HG03025 (cell line): ENCODE data around the gene RANBP6.
"Not testable (repeated sequence)": the region's sequence is repeated elsewhere in the genome, so short reads cannot be mapped to it uniquely, and the experiment has no call there.

Experiments
- ATAC-seq: cut with Tn5 transposase; IDR thresholded peaks from one replicate; pipeline ENCODE4 v1.9.1; 2021; ENCODE audit warnings: mild to moderate bottlenecking, moderate library complexity; ENCODE audit not compliant: unreplicated experiment, low FRiP score

RANBP6 gene

GRCh38 chr9:6015278-6016157, at the start of gene RANBP6:
RANBP6 (minus strand) TSS chr9:6015624; CDS start chr9:6015607, 17 bp downstream.
- ATAC-seq: peak; percentile 96

GRCh38 chr9:6063146-6063545, 47.7 kb upstream of the RANBP6 start:
- not testable (repeated sequence) for ATAC-seq

DNA sequence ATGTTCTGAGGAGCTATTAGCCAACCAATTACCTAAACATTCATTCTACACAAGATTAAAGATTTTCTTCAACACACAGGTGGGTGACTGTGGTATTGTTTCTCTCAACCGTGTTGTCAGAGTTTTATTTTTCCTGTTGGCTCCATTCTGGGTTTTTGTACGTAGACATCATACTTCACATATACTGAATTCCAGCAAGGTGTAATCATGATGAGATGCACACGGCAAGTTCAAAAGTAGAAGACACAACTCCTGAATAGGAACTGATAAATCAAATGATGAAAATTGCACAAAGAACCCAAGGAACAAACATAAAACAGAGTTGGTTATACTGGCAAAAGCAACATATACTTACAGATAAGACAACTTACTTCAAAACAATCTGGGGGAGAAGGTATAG, 40.2 kb upstream of the RANBP6 start:
- no peak for ATAC-seq

DNA sequence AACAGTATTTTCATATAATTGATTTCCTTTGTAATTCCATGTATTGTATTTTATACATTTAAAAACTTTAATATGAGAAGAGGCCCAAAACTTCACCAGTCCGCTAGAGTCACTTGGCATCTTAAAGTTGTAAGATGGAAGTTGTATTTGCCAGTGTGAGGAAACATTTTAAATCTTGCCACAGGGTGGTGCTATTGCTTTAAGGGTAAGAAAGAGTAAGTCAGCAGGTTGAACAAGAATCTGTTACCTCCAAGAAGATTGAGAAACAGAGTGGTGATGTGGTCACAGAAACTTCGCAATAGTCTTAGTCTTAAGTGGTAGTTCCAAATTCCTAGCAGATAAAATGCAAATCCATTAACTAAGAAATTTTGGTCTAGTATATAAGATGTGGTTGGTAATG, 39.8 kb upstream of the RANBP6 start:
- ATAC-seq: no peak

DNA sequence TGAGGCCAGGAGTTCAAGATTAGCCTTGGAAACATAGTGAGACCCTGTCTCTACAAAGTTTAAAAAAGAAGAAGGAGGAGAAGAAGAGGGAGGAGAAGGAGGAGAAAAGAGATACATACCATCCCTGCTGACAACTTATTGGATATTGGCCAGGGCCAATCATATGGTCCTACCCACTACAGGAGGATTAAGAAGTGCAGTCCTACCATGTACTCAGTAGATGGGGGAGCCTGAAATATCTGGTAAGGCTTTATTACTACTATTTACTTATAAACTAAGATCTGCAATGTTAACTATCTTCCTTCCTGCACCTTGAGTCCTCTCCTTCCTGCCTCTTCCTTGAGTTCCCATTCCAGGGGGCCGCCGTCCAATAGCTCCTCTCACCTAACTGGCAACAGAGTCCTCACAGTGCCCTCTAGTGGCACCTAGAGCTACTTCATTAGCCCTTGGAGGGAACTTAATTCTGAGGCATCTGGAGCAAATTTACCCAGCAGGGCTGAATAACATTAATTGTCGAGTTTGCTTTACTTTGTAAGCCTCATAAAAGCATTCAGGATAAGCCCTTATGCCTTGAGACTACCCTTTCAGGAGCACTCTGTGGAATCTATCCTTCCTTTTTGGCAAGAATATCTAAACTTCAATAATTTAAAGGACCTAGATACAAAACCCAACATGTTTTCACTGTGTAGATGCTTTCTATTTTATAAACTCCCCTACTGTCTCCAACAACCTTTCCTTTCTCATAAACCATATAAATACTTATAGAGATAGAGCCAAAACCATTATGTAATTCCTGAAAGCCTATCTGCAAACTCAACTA, 39.1 kb upstream of the RANBP6 start:
- ATAC-seq: no peak

GRCh38 chr9:6052293-6052919, 37.0 kb upstream of the RANBP6 start:
- ATAC-seq: no peak

DNA sequence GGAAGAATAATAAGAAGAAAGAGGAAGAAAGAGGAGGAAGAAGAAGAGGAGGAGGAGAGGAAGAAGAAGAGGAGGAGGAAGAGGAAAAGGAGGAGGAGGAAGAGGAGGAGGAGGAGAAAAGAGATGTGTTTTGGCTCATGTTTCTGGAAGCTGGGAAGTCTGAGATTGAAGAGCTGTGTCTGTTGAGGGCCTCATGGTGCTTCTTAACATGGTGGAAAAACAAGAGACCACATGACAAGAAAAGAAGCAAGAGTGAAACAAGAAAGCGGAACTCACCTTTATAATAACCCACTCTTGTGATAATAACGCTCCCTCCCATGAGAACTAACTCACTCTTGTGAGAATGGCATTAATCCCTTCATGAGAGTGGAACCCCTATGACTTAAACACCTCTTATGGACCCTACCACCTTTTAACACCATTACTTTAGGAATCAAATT, 36.1 kb upstream of the RANBP6 start:
- peak; percentile 68 for ATAC-seq

DNA sequence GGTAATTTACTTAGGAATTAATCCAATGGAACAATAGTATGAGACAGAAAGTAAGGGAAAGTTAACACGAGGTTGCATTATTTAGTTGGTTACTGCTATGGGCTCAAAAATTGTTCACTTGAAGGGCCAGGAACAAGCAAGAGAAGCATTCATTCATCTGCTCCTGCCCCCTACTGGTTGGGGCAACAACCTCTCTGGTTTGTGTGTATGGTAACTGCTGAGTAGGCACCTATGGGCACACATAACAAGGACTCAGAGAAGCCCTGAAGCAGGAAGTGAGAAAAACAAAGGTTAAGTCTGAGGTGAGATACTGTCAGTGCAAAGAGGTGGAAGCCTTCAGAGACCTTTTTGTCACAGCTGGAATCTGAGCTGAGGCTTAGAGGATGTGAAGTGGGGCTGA, 34.4 kb upstream of the RANBP6 start:
- peak; percentile 57 for ATAC-seq

DNA sequence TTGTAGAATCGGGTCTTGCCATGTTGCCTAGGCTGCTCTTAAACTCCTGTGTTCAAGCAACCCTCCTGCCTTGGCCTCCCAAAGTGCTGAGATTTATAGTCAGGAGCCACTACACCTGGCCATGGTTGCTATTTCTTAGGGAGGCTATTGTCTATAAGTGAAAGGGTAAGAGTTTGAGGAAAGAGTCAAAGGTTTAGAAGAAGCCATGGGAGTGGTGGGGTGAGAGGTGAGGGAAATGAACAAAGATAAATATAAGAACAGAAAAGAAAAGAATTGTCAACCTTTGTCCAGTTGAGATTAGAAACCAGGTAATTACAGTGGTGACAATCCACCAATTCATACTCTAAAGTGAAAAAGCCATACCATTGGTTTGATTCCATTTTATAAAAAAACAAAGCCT, 32.6 kb upstream of the RANBP6 start:
- no peak for ATAC-seq

DNA sequence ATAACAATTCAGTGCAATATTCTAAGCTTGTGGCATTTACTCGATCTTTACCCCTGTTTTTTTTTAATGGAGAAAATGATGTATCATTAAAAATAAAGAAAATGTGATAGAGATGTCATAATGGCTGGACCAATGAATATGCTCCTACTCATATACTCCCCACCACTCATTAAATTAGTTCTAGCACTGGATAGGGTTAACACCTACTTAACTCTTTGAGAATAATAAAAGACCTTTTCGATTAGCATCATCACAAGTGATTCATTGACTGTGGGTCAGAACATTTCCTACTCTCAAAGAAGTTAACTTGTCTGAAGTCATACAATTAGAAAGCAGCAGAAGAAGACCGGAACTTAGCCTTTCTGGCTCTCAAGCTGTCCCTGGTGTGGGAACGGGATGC, 31.6 kb upstream of the RANBP6 start:
- no peak for ATAC-seq

- ATAC-seq: no peak
Measured at GRCh38 chr9:6045364-6045763, 29.9 kb upstream of the RANBP6 start.

- ATAC-seq: no peak
Measured at GRCh38 chr9:6040077-6040476, 24.7 kb upstream of the RANBP6 start.

DNA sequence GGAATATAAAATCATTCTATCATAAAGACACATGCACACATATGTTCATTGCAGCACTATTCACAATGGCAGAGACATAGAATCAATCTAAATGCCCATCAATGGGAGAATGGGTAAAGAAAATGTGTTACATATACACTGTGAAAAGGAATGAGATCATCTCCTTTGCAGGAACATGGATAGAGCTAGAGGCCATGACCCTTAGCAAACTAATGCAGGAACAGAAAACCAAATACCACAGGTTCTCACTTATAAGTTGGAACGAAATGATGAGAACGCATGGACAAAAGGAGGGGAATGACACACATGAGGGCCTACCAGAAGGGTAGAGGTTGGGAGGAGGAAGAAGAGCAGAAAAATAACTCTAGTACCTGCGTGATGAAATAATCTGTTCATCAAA, 21.0 kb upstream of the RANBP6 start:
- ATAC-seq: no peak

DNA sequence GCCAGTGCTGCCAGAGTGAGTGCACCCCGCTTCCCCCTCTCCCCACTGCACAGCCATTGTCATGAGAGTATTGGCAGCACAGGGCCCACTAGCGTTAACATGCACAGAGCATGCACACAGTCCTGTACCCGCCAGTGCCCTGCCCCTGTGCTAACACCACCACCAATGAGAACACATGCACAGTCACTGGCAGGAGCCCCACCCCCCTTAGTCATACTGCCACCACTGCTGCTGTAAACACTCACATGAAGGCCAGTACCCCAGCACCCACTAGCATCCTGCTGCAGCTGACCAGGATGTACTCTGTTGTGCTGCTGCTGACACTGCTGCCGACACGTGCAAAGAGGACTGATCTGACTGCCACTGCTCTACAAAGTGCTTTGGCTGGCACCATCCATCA, 19.5 kb upstream of the RANBP6 start:
- no peak for ATAC-seq

DNA sequence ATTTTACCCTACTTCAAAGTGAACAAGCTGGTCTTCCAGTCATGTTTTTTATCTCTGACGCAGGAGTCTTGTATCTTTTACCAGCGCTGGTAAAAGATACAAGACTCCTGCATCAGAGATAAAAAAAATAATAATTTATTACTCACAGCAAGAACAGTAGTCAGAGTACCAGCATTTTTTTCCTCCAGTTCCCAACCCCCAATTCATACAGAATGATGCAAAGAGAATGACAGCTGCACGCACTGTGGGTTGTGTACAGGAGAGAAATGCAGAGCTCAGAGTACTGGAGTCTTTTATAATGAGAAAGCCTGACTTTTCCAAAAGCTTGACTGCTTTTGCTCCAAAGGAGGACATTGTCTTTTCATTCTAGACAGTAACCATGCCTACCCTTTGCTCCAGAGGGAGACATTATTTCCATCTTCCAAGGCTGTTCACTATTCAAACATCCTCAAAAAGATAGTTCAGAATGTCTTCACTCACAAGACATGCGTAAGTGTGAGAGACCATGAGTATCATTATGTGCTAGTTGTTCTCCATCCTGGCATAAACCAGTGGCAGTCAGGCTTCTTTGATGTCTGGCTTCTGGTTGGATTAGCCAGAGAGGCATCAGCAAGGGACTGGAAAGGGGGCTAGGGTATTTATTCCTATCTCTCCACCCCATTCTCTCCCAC, 14.3 kb upstream of the RANBP6 start:
- ATAC-seq: no peak

DNA sequence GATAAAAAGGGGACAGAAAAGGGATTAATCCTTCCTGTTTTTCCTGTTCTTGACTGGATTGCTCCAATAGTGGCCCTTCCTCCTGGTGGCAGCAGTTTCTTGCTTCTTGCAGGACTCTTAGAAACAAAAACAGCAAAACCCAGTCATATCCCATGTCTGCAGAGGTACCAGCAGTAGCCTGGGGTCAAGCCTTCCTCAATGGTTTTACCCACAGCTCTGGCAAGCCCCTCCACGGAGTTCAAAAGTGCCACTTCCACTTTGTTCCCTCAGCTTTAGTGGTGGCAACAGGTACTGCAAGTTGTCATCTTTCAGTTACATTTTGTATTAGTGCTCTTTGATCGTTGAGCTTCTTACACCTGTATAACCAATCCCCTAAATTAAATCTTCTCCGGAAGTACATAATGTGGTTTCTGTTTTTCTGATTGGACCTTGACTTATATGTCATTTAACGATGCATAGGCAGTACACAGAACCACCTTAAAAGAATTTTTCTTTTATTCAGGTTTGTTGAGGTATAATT, 8.7 kb upstream of the RANBP6 start:
- peak; percentile 68 for ATAC-seq

GRCh38 chr9:6016975-6017374, 1.6 kb upstream of the RANBP6 start:
- not testable (repeated sequence) for ATAC-seq

DNA sequence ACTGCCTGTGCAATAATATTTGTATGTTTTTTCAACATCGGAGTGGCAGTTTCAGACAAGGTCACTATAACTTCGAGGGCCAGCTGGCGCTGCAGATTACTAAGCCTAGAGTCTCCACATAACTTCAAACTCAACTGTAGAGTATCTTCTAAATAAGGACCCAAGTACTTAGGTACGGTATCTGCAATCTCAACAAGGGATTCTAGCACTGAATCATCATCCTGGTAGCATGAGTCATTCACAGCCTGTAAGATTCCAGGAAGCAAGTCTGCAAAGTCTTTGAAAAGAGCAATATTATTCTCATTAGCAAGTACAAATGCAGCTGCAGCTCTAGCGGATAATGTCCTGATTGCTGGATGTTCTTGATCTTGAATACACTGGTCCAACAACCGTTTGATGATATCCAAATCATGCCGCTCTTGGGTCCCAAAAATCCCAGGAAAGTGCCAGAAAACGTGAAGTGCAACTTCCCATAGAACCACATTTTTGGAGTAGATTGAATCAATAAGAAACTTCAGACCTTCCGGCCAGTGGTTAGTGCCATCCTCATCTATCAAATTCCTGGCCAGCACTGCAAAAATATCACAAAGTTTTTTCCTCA, 654 bp downstream of the RANBP6 start:
- ATAC-seq: no peak

DNA sequence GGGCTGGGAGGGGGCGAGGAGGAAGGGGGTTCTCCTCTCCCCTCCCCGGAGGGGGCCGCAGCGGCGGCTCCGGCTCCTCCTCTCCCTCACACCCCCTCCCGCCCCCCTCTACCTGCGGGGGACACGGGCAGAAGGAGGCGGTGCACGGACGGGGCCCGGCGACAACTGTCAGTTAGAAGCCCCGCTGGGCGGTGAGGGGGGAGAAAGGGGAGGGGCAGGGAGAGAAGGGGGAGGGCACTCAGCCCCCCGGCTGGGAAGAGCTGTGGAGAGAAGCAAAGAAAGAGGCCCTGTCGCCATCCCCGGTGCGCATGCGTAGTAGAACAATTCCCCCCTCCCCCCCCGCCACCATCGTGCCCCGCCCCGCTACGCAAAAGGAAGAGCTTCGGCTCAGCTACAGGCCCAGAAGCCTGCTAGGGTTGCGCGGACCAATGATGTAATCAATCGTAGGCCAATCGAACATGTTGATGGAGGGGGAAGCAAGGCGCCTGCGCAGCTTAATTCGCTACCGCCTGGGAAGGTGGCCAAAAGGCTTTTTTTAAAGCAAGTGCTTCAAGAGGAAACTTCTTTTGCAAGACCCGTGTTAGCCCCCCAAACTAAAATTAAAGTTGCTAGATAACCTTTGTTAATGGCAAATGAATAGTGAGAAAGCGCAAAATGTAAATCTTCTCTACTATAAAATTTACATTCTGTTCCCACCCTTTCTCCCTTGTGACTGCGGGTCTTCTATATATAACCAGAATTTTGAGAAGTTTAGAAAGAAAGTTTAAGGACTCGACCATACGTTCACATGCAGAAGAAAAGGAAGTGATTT, 7.0 kb downstream of the RANBP6 start:
- peak; percentile 68 for ATAC-seq
